Neural progenitor cell (in vitro differentiated cells): Measurements from ENCODE around the gene WASHC4. TPM values are rescaled to one million over a fixed set of nuclear protein-coding genes. Genes with fewer than 3 reads are reported as not detected.

ENCODE experiments used
- DNase-seq: peaks from one replicate; pipeline ENCODE4 v3.0.0-alpha.2; 2016; ENCODE audit warnings: low spot score
- H2AFZ ChIP-seq: fragments of 200-600 bp; sonication (generic); replicated peaks from 2 replicates; pipeline ENCODE4 v1.6.1; 2016; ENCODE audit warnings: antibody characterized with exemption
- H3F3A ChIP-seq: fragments of 200-600 bp; sonication (generic); 2 replicates; pipeline ENCODE4 v1.6.1; 2016; ENCODE audit warnings: antibody characterized with exemption, low read depth
- H3K27ac ChIP-seq: fragments of 200-600 bp; sonication (generic); 2 replicates; pipeline ENCODE4 v1.5.1; 2016; ENCODE audit warnings: mild to moderate bottlenecking
- H3K27me3 ChIP-seq: fragments of 200-600 bp; sonication (generic); 2 replicates; pipeline ENCODE4 v1.6.1; 2016; ENCODE audit warnings: mild to moderate bottlenecking, moderate library complexity
- H3K36me3 ChIP-seq: fragments of 200-600 bp; sonication (generic); 2 replicates; pipeline ENCODE4 v1.5.1; 2016
- H3K4me1 ChIP-seq: fragments of 200-600 bp; sonication (generic); 2 replicates; pipeline ENCODE4 v1.6.1; 2016; ENCODE audit warnings: mixed run types
- H3K4me2 ChIP-seq: fragments of 200-600 bp; sonication (generic); 2 replicates; pipeline ENCODE4 v1.6.1; 2016
- H3K4me3 ChIP-seq: fragments of 200-600 bp; sonication (generic); 2 replicates; pipeline ENCODE4 v1.5.1; 2016
- H3K79me2 ChIP-seq: fragments of 200-600 bp; sonication (generic); 2 replicates; pipeline ENCODE4 v1.6.1; 2016; ENCODE audit warnings: low read depth
- H3K9ac ChIP-seq: fragments of 200-600 bp; sonication (generic); 2 replicates; pipeline ENCODE4 v1.6.1; 2016
- H3K9me3 ChIP-seq: fragments of 200-600 bp; sonication (generic); 2 replicates; pipeline ENCODE4 v1.5.1; 2016; ENCODE audit warnings: low read depth
- H4K20me1 ChIP-seq: fragments of 200-600 bp; sonication (generic); 2 replicates; pipeline ENCODE4 v1.6.1; 2016; ENCODE audit warnings: low read depth
- H3K27ac Mint-ChIP-seq: 3 replicates; pipeline ENCODE4 v1.8.0; 2021; ENCODE audit warnings: mixed read lengths
- H3K27me3 Mint-ChIP-seq: 2 replicates; pipeline ENCODE4 v1.8.0; 2022; ENCODE audit warnings: low read depth, mild to moderate bottlenecking, inconsistent platforms, moderate library complexity, mixed read lengths; ENCODE audit not compliant: insufficient read depth
- H3K36me3 Mint-ChIP-seq: 3 replicates; pipeline ENCODE4 v1.8.0; 2021; ENCODE audit warnings: mixed read lengths
- H3K4me1 Mint-ChIP-seq: 3 replicates; pipeline ENCODE4 v1.8.0; 2021; ENCODE audit warnings: mixed read lengths
- H3K4me3 Mint-ChIP-seq: 3 replicates; pipeline ENCODE4 v1.8.0; 2021; ENCODE audit warnings: mild to moderate bottlenecking, moderate library complexity, mixed read lengths
- H3K9me3 Mint-ChIP-seq: 3 replicates; pipeline ENCODE4 v1.8.0; 2020; ENCODE audit warnings: mixed read lengths
- EZH2 ChIP-seq: fragments of 200-600 bp; sonication (generic); IDR thresholded peaks from 2 replicates; pipeline ENCODE4 v1.6.1; 2017; ENCODE audit warnings: antibody characterized with exemption, mild to moderate bottlenecking, moderate library complexity
- EZH2phosphoT487 ChIP-seq: fragments of 200-600 bp; sonication (generic); IDR thresholded peaks from 2 replicates; pipeline ENCODE4 v1.6.1; 2017; ENCODE audit warnings: antibody characterized with exemption
- total RNA-seq: library from RNA; depleted of rRNA; stranded (reverse); fragments of >200 nt; gene quantifications from 2 replicates; pipeline ENCODE4 v1.2.3, GENCODE V29; 2015; ENCODE audit warnings: low replicate concordance
- TF ChIP-seq, protein P1 (sequence below): fragments of 200-600 bp; sonication (generic); IDR thresholded peaks from 2 replicates; pipeline ENCODE4 v1.5.1; 2017; ENCODE audit warnings: antibody characterized with exemption, mild to moderate bottlenecking

Gene WASHC4
- total RNA-seq, 1 donor from 2014 or later, result 81.1 TPM

DNA sequence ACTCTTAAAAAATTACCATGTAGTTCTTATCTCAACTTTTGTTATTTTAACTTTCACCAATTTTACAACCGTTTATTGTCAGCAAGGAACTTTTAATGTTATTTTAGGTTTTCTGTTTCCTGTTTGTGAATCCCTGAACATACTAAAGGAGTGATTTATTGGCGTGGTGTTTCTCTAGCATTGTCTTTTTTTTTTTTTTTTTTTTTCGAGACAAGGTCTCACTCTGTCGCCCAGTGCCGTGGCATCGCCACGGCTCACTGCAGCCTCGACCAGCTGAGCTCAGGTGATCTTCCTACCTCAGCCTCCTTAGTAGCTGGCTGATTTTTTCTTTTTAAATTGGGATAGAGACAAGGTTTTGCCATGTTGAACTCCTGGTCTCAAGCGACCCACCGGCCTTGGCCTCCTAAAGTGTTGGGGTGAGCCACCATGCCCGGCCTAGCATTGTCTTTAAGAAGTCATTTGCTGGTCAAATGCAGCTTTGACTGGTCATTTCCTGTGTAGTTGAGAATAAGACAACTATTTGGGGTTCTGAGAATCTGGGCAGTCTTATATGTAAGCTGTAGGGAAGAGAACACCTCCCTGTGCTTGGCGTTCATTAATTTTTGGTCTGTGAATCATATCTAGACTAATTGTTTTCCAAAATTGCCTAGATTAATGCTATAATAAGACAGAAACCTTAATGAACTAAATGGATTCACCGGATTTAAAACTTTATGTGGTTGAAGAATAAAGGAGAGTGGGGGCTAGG lies 2.1 kb downstream of the WASHC4 start:
- peaks cover 14% of the 10 kb centered on the region for H4K20me1 ChIP-seq
- H3K9ac ChIP-seq, result no peak overlapping the region
- Mint-ChIP-seq H3K36me3 (peaks cover 8% of the 10 kb centered on the region), H3K27me3 (peaks cover 6% of the 10 kb centered on the region), H3K9me3 (peaks cover 3% of the 10 kb centered on the region), H3K4me3 (peak overlapping the region; percentile 95), H3K4me1 (peaks cover 26% of the 10 kb centered on the region), H3K27ac (no peak overlapping the region)
- peak overlapping the region; percentile 55 for H3K4me3 ChIP-seq
- H2AFZ ChIP-seq, result no peak overlapping the region
- H3K4me2 ChIP-seq, result peak overlapping the region; percentile 84
- DNase-seq, result no peak
- H3K27ac ChIP-seq, result no peak overlapping the region
- peaks cover 13% of the 10 kb centered on the region for H3K27me3 ChIP-seq
- H3K9me3 ChIP-seq, result no peaks in the 10 kb centered on the region
- H3K79me2 ChIP-seq, result peaks cover 59% of the 10 kb centered on the region
- no peak for TF ChIP-seq EZH2
- TF ChIP-seq, protein P1, sequence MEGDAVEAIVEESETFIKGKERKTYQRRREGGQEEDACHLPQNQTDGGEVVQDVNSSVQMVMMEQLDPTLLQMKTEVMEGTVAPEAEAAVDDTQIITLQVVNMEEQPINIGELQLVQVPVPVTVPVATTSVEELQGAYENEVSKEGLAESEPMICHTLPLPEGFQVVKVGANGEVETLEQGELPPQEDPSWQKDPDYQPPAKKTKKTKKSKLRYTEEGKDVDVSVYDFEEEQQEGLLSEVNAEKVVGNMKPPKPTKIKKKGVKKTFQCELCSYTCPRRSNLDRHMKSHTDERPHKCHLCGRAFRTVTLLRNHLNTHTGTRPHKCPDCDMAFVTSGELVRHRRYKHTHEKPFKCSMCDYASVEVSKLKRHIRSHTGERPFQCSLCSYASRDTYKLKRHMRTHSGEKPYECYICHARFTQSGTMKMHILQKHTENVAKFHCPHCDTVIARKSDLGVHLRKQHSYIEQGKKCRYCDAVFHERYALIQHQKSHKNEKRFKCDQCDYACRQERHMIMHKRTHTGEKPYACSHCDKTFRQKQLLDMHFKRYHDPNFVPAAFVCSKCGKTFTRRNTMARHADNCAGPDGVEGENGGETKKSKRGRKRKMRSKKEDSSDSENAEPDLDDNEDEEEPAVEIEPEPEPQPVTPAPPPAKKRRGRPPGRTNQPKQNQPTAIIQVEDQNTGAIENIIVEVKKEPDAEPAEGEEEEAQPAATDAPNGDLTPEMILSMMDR, result no peak
- no peak for TF ChIP-seq EZH2phosphoT487
- H3K4me1 ChIP-seq, result peaks cover 7% of the 10 kb centered on the region
- H3K36me3 ChIP-seq, result no peaks in the 10 kb centered on the region
- H3F3A ChIP-seq, result peaks cover 7% of the 10 kb centered on the region

DNA sequence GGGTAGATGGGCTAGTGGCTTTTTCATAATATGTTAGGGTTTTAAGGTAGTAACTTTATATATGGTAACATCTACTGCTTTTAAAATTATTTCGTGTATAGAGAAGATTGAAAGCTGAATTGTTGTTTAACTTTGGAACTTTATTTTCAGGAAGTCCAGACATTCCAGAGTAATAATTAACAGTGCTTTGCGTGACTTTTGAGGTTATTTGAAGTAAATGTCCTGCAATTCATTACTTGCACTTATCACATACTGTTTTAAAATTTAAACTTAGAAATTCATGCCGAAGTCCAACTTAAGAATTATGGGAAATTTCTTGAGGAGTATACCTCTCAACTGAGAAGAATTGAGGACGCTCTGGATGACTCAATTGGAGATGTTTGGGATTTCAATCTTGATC lies 3.3 kb downstream of the WASHC4 start:
- peaks cover 59% of the 10 kb centered on the region for H3K79me2 ChIP-seq
- H3K36me3 ChIP-seq, result peaks cover 11% of the 10 kb centered on the region
- H2AFZ ChIP-seq, result no peak overlapping the region
- no peak for DNase-seq
- peaks cover 26% of the 10 kb centered on the region for H3K4me1 Mint-ChIP-seq
- peaks cover 12% of the 10 kb centered on the region for H3K27me3 ChIP-seq
- H3K9me3 ChIP-seq, result no peaks in the 10 kb centered on the region
- H3F3A ChIP-seq, result peaks cover 7% of the 10 kb centered on the region
- H3K27me3 Mint-ChIP-seq, result peaks cover 5% of the 10 kb centered on the region
- H3K36me3 Mint-ChIP-seq, result peaks cover 11% of the 10 kb centered on the region
- H3K4me3 ChIP-seq, result no peak overlapping the region
- no peak overlapping the region for H3K9ac ChIP-seq
- H3K9me3 Mint-ChIP-seq, result no peaks in the 10 kb centered on the region
- peaks cover 14% of the 10 kb centered on the region for H4K20me1 ChIP-seq
- peaks cover 7% of the 10 kb centered on the region for H3K4me1 ChIP-seq
- no peak overlapping the region for H3K4me3 Mint-ChIP-seq
- H3K4me2 ChIP-seq, result peak overlapping the region; percentile 84
- H3K27ac ChIP-seq, result no peak overlapping the region
- TF ChIP-seq EZH2, result no peak
- TF ChIP-seq, protein P1, result no peak
- TF ChIP-seq EZH2phosphoT487, result no peak
- H3K27ac Mint-ChIP-seq, result no peak overlapping the region

DNA sequence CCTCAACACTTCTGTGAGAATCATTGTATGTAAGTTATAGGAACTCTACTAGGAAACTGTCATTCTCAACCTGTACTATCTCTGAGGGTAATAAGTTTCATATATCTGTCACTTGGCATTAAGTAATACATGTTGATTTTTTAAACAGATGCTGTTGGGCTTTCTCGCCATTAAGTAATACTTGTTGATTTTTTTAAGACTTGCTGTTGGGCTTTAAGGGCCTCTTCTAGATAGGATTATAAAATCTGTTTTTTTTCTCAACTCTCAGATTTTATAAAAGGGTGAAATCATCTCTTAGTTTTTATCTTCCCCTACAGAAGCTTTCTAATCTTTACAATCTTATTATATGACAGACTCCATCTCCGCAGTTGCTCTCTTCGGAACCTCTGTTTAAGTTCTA lies 5.6 kb downstream of the WASHC4 start:
- peaks cover 3% of the 10 kb centered on the region for H3F3A ChIP-seq
- peaks cover 14% of the 10 kb centered on the region for H4K20me1 ChIP-seq
- H2AFZ ChIP-seq, result no peak overlapping the region
- TF ChIP-seq, protein P1, result no peak
- TF ChIP-seq EZH2 (no peak), EZH2phosphoT487 (no peak)
- Mint-ChIP-seq H3K27ac (no peak overlapping the region), H3K4me1 (peaks cover 17% of the 10 kb centered on the region), H3K27me3 (no peaks in the 10 kb centered on the region), H3K4me3 (no peak overlapping the region), H3K9me3 (no peaks in the 10 kb centered on the region), H3K36me3 (peaks cover 18% of the 10 kb centered on the region)
- peaks cover 59% of the 10 kb centered on the region for H3K79me2 ChIP-seq
- H3K36me3 ChIP-seq, result peaks cover 20% of the 10 kb centered on the region
- no peak overlapping the region for H3K4me3 ChIP-seq
- H3K27ac ChIP-seq, result no peak overlapping the region
- no peaks in the 10 kb centered on the region for H3K4me1 ChIP-seq
- no peak for DNase-seq
- H3K9ac ChIP-seq, result no peak overlapping the region
- H3K9me3 ChIP-seq, result no peaks in the 10 kb centered on the region
- no peaks in the 10 kb centered on the region for H3K27me3 ChIP-seq
- no peak overlapping the region for H3K4me2 ChIP-seq
